Stimulated activated CD4-positive, alpha-beta T cell treated with anti-CD3 and anti-CD28 coated beads, TNF-alpha, amount 100 ng/mL, for 1 hour (primary cell): Measurements from ENCODE around the gene RLN3.

ENCODE experiments used
- DNase-seq, 3 donors: peaks; one replicate each; pipeline ENCODE4 v3.0.0-alpha.2; 2020; ENCODE audit warnings: low read depth in 3 of 3, low spot score in 1 of 3

Gene RLN3

GRCh38 chr19:14078411-14078810, 50.5 kb downstream of the RLN3 start:
- DNase-seq: no peak
